Naive B cell (primary cell): Measurements from ENCODE around the gene KLHL28. TPM values are rescaled to one million over a fixed set of nuclear protein-coding genes. Genes with fewer than 3 reads are reported as not detected.

Experiments
- ATAC-seq, 2 donors: fragments of 150-1000 bp; cut with Tn5 transposase; 2 replicates each; pipeline ENCODE4 v1.10.0; 2021; ENCODE audit warnings: low read depth in 2 of 2, mild to moderate bottlenecking in 2 of 2, moderate library complexity in 2 of 2
- DNase-seq: peaks from one replicate; pipeline ENCODE4 v3.0.0; 2022
- H3K27ac Mint-ChIP-seq, 6 donors: one replicate each; pipeline ENCODE4 v1.8.0; 2020 to 2022; ENCODE audit warnings: mild to moderate bottlenecking in 6 of 6, mixed read lengths in 6 of 6, moderate library complexity in 5 of 6, inconsistent platforms in 2 of 6
- H3K27me3 Mint-ChIP-seq, 3 donors: one replicate each; pipeline ENCODE4 v1.8.0; 2021 to 2022; ENCODE audit warnings: mixed read lengths in 3 of 3, mild to moderate bottlenecking in 1 of 3
- H3K36me3 Mint-ChIP-seq, 2 donors: one replicate each; pipeline ENCODE4 v1.8.0; 2020 to 2022; ENCODE audit warnings: mixed read lengths in 2 of 2, inconsistent platforms in 1 of 2, mild to moderate bottlenecking in 1 of 2
- H3K4me1 Mint-ChIP-seq, 3 donors: one replicate each; pipeline ENCODE4 v1.8.0; 2020 to 2022; ENCODE audit warnings: mixed read lengths in 3 of 3, inconsistent platforms in 1 of 3, mild to moderate bottlenecking in 1 of 3, moderate library complexity in 1 of 3
- H3K4me3 Mint-ChIP-seq, 8 donors: one replicate each; pipeline ENCODE4 v1.8.0; 2020 to 2022; ENCODE audit warnings: mild to moderate bottlenecking in 8 of 8, mixed read lengths in 8 of 8, moderate library complexity in 8 of 8, inconsistent platforms in 2 of 8
- H3K9me3 Mint-ChIP-seq, 7 donors: one replicate each; pipeline ENCODE4 v1.8.0; 2020 to 2022; ENCODE audit warnings: mixed read lengths in 7 of 7, mild to moderate bottlenecking in 5 of 7, inconsistent platforms in 2 of 7, moderate library complexity in 1 of 7
- polyA plus RNA-seq, 6 donors: library from polyadenylated mRNA; unstranded; fragments of 300-500 nt; fragmentation: Illumina TruSeq; gene quantifications; one replicate each; pipeline ENCODE4 v1.2.3, GENCODE V29; 2021; ENCODE audit warnings: low read depth in 6 of 6

The KLHL28 gene
- 10 to 100 TPM; 39.5 to 43.9 (median 41.4) TPM for polyA plus RNA-seq

GRCh38 chr14:44961554-44962333, at the start of gene KLHL28, which contains the start of gene TOGARAM1:
Gene KLHL28 (minus strand): TSS chr14:44961947. CDS start chr14:44945928, 16,019 bp downstream.
Gene TOGARAM1 (plus strand): TSS chr14:44962190. CDS start chr14:44962422, 232 bp downstream.
- DNase-seq: peak; percentile 97
- no peaks in the 10 kb centered on the region for H3K27me3 Mint-ChIP-seq
- no peak within 1 kb of the TSS for H3K4me3 Mint-ChIP-seq
- peaks cover 10 to 13% of the 10 kb centered on the region in 2 donors for H3K36me3 Mint-ChIP-seq
- H3K27ac Mint-ChIP-seq: no peak within 1 kb of the TSS
- peaks cover 33 to 44% (median 34%) of the 10 kb centered on the region in 3 donors for H3K4me1 Mint-ChIP-seq
- H3K9me3 Mint-ChIP-seq: peaks cover 0 to 16% (median 8%) of the 10 kb centered on the region in 7 donors
- peak; percentile 88 to 89 for ATAC-seq

DNA sequence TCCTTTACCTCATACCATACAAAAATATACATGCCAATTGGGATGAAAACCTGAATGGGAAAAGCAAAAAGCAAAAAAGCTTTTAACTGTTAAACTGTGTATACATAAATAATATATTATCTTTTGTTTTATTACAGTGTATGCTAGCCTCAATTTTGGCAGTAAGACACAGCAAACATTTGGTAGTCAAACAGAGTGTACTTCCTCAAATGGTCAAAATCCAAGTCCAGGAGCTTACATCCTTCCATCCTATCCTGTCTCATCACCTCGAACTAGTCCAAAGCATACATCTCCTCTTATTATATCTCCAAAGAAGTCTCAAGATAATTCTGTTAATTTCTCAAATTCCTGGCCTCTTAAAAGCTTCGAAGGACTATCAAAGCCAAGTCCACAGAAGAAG, 42.2 kb upstream of the KLHL28 start:
- peak overlapping the region in 1 of 6 donors; percentile 3 for H3K27ac Mint-ChIP-seq
- no peaks in the 10 kb centered on the region for H3K9me3 Mint-ChIP-seq
- DNase-seq (no peak), ATAC-seq (no peak)
- no peak overlapping the region for H3K4me3 Mint-ChIP-seq
- peaks cover 8 to 21% of the 10 kb centered on the region in 2 donors for H3K36me3 Mint-ChIP-seq
- no peaks in the 10 kb centered on the region for H3K27me3 Mint-ChIP-seq
- no peaks in the 10 kb centered on the region for H3K4me1 Mint-ChIP-seq

- ATAC-seq: no peak
- Mint-ChIP-seq H3K36me3 (peaks cover 20 to 26% of the 10 kb centered on the region in 2 donors), H3K27me3 (no peaks in the 10 kb centered on the region), H3K27ac (no peak overlapping the region), H3K9me3 (peaks cover 0 to 2% (median 0%) of the 10 kb centered on the region in 7 donors), H3K4me3 (no peak overlapping the region), H3K4me1 (peaks cover 0 to 4% (median 0%) of the 10 kb centered on the region in 3 donors)
- DNase-seq: no peak
Measured at GRCh38 chr14:44995770-44996294, 34.1 kb upstream of the KLHL28 start.

DNA sequence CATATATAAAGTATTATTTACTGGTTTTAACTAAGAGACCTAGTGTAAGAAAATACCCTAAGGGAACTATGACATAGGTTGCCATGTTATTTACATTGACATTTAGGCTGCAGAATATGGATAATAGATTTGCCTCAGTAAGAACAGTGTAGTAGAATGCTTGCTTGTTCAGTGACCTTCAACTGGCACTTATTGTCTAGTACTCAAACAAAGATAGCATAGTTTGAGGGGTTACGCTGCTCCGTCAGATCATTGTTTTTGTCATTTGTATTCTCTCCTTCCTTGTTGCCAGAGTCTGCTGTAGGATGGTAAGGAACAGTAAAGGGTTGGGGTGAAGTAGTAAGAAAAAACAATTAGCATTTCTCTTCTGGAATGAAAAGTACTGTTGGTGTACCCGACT, 33.4 kb upstream of the KLHL28 start:
- Mint-ChIP-seq H3K27me3 (no peaks in the 10 kb centered on the region), H3K27ac (no peak overlapping the region), H3K36me3 (peaks cover 18 to 23% of the 10 kb centered on the region in 2 donors), H3K4me1 (peaks cover 0 to 4% (median 4%) of the 10 kb centered on the region in 3 donors), H3K9me3 (peaks cover 0 to 3% (median 0%) of the 10 kb centered on the region in 7 donors), H3K4me3 (no peak overlapping the region)
- ATAC-seq: no peak
- DNase-seq: no peak

DNA sequence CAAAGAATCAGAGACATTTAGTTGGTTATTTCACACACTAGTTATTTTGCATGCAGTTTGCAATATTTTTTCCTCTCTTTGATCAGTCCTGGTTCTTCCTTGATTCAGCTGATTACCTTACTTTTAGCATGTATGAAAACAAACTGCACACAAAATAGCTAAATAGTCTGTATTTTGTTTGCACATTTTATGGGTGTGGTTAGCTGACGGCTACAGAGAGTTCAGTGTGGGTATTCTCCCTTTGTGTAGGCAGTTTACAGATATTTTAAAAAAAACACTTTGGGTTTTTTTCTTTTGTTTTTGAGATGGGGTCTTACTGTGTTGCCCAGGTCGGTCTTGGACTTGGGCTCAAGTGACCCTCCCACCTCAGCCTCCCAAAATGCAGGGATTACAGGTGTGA, 28.8 kb upstream of the KLHL28 start:
- DNase-seq: no peak
- ATAC-seq: no peak
- Mint-ChIP-seq H3K4me3 (no peak overlapping the region), H3K27me3 (no peaks in the 10 kb centered on the region), H3K9me3 (peaks cover 5 to 22% (median 8%) of the 10 kb centered on the region in 7 donors), H3K4me1 (peaks cover 5 to 12% (median 11%) of the 10 kb centered on the region in 3 donors), H3K27ac (peak overlapping the region in 1 of 6 donors; percentile 41), H3K36me3 (peaks cover 10 to 12% of the 10 kb centered on the region in 2 donors)

- Mint-ChIP-seq H3K36me3 (peaks cover 10 to 12% of the 10 kb centered on the region in 2 donors), H3K27me3 (no peaks in the 10 kb centered on the region), H3K4me1 (peaks cover 5 to 12% (median 11%) of the 10 kb centered on the region in 3 donors), H3K9me3 (peaks cover 5 to 22% (median 8%) of the 10 kb centered on the region in 7 donors), H3K27ac (peak overlapping the region in 4 of 6 donors; percentile 1 to 69 (median 58)), H3K4me3 (peak overlapping the region in 1 of 8 donors; percentile 30)
- ATAC-seq (peak in 1 of 2 donors; percentile 35), DNase-seq (no peak)
Measured at GRCh38 chr14:44989497-44990440, 28.0 kb upstream of the KLHL28 start.

- Mint-ChIP-seq H3K4me1 (peaks cover 5 to 12% (median 11%) of the 10 kb centered on the region in 3 donors), H3K27me3 (no peaks in the 10 kb centered on the region), H3K4me3 (no peak overlapping the region), H3K9me3 (peaks cover 5 to 22% (median 8%) of the 10 kb centered on the region in 7 donors), H3K36me3 (peaks cover 10 to 12% of the 10 kb centered on the region in 2 donors), H3K27ac (no peak overlapping the region)
- DNase-seq (no peak), ATAC-seq (no peak)
Measured at GRCh38 chr14:44988694-44989093, 26.9 kb upstream of the KLHL28 start.

GRCh38 chr14:44982594-44982993, 20.8 kb upstream of the KLHL28 start:
- peaks cover 9 to 21% (median 18%) of the 10 kb centered on the region in 3 donors for H3K4me1 Mint-ChIP-seq
- H3K4me3 Mint-ChIP-seq: peak overlapping the region in 1 of 8 donors; percentile 44
- H3K27ac Mint-ChIP-seq: no peak overlapping the region
- DNase-seq: no peak
- H3K9me3 Mint-ChIP-seq: peaks cover 0 to 3% (median 0%) of the 10 kb centered on the region in 7 donors
- no peaks in the 10 kb centered on the region for H3K36me3 Mint-ChIP-seq
- no peaks in the 10 kb centered on the region for H3K27me3 Mint-ChIP-seq
- ATAC-seq: no peak

- ATAC-seq: no peak
- no peaks in the 10 kb centered on the region for H3K9me3 Mint-ChIP-seq
- H3K4me3 Mint-ChIP-seq: no peak overlapping the region
- H3K27me3 Mint-ChIP-seq: no peaks in the 10 kb centered on the region
- H3K4me1 Mint-ChIP-seq: peaks cover 10 to 22% (median 19%) of the 10 kb centered on the region in 3 donors
- peaks cover 0 to 2% of the 10 kb centered on the region in 2 donors for H3K36me3 Mint-ChIP-seq
- H3K27ac Mint-ChIP-seq: peak overlapping the region in 1 of 6 donors; percentile 6
- DNase-seq: no peak
Measured at GRCh38 chr14:44981198-44981597, 19.5 kb upstream of the KLHL28 start.

DNA sequence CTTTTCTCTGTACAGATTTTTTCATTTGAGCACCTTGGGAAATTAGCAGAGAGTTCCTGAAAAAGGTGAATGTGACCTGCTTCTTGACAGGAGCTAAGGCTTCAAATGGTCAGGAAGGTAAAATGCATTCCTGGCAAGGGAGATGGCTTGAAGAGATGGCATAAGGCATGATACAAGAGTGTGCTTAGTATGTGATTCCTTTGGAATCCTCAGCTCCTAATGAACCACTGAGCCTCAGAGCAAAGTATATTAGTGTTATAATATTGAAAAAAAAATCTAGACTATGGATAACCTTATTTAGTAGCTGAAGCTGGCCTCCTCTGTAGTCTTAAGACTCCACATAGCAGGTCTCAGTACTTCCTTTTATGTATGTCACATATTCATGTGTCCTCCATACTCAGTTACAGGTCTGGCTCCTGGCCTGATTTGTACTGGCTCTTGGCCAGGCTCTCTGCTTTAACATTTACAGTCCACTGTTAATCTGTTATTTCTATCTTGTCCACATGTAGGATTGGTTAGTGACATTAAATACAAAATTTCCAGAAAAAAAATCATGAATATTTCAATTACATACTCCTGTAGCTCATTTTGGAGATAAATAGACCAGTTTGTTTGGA, 18.1 kb upstream of the KLHL28 start:
- H3K36me3 Mint-ChIP-seq: peaks cover 0 to 5% of the 10 kb centered on the region in 2 donors
- no peak for DNase-seq
- H3K27ac Mint-ChIP-seq: no peak overlapping the region
- no peaks in the 10 kb centered on the region for H3K9me3 Mint-ChIP-seq
- no peaks in the 10 kb centered on the region for H3K27me3 Mint-ChIP-seq
- no peak overlapping the region for H3K4me3 Mint-ChIP-seq
- no peak for ATAC-seq
- peaks cover 14 to 26% (median 22%) of the 10 kb centered on the region in 3 donors for H3K4me1 Mint-ChIP-seq

DNA sequence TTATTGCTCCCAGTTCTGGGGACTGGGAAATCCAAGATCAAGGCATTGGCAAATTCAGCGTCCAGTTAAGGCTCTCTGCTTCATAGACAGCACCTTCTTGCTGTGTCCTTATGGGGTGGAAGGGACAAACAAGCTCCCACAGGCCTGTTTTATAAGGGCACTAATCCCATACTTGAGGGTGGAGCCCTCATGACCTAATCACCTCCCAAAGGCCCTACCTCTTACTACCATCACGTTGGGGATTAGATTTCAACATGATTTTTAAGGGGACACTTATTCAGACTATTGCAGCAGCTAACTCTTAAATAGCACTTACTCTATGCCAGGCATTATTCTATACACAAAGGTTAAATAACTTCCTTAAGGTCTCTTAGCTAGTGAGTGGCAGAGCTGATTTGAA, 17.5 kb upstream of the KLHL28 start:
- H3K9me3 Mint-ChIP-seq: no peaks in the 10 kb centered on the region
- peaks cover 14 to 26% (median 22%) of the 10 kb centered on the region in 3 donors for H3K4me1 Mint-ChIP-seq
- H3K36me3 Mint-ChIP-seq: peaks cover 0 to 5% of the 10 kb centered on the region in 2 donors
- H3K27ac Mint-ChIP-seq: no peak overlapping the region
- no peaks in the 10 kb centered on the region for H3K27me3 Mint-ChIP-seq
- no peak for ATAC-seq
- H3K4me3 Mint-ChIP-seq: no peak overlapping the region
- no peak for DNase-seq

GRCh38 chr14:44971459-44971858, 9.7 kb upstream of the KLHL28 start:
- Mint-ChIP-seq H3K4me3 (no peak overlapping the region), H3K27ac (no peak overlapping the region), H3K4me1 (peaks cover 57 to 66% (median 59%) of the 10 kb centered on the region in 3 donors)

More at GRCh38 chr14:44971459-44971858, 9.7 kb upstream of the KLHL28 start:
- Mint-ChIP-seq H3K27me3 (no peaks in the 10 kb centered on the region), H3K9me3 (peaks cover 4 to 51% (median 22%) of the 10 kb centered on the region in 7 donors), H3K36me3 (peaks cover 40 to 55% of the 10 kb centered on the region in 2 donors)
- DNase-seq: no peak
- no peak for ATAC-seq
